Measurements from ENCODE around the gene LCMT1.

Gene LCMT1

GRCh38 chr16:25184771-25185170 is 73.2 kb downstream of the LCMT1 start:
- Mint-ChIP-seq H3K4me1 (ENCODE audit: low read depth) (peaks cover 6% of the 10 kb centered on the region), H3K27me3 (no peaks in the 10 kb centered on the region), H3K27ac (no peak overlapping the region), H3K36me3 (ENCODE audit: low read depth) (no peaks in the 10 kb centered on the region), H3K9me3 (no peaks in the 10 kb centered on the region), H3K4me3 (no peak overlapping the region)

GRCh38 chr16:25187491-25187795 is 75.9 kb downstream of the LCMT1 start:
- Mint-ChIP-seq H3K4me1 (ENCODE audit: low read depth) (no peaks in the 10 kb centered on the region), H3K36me3 (ENCODE audit: low read depth) (no peaks in the 10 kb centered on the region), H3K27ac (no peak overlapping the region), H3K27me3 (no peaks in the 10 kb centered on the region), H3K4me3 (no peak overlapping the region), H3K9me3 (no peaks in the 10 kb centered on the region)

- Mint-ChIP-seq H3K4me3 (no peak overlapping the region), H3K36me3 (ENCODE audit: low read depth) (no peaks in the 10 kb centered on the region), H3K27ac (no peak overlapping the region), H3K27me3 (no peaks in the 10 kb centered on the region), H3K4me1 (ENCODE audit: low read depth) (no peaks in the 10 kb centered on the region), H3K9me3 (no peaks in the 10 kb centered on the region)
These were observed 77.8 kb downstream of the LCMT1 start for GRCh38 chr16:25189305-25189704.

GRCh38 chr16:25192096-25192495 is 80.6 kb downstream of the LCMT1 start:
- Mint-ChIP-seq H3K27me3 (no peaks in the 10 kb centered on the region), H3K4me3 (no peak overlapping the region), H3K36me3 (ENCODE audit: low read depth) (no peaks in the 10 kb centered on the region), H3K4me1 (ENCODE audit: low read depth) (no peaks in the 10 kb centered on the region), H3K9me3 (no peaks in the 10 kb centered on the region), H3K27ac (no peak overlapping the region)

DNA sequence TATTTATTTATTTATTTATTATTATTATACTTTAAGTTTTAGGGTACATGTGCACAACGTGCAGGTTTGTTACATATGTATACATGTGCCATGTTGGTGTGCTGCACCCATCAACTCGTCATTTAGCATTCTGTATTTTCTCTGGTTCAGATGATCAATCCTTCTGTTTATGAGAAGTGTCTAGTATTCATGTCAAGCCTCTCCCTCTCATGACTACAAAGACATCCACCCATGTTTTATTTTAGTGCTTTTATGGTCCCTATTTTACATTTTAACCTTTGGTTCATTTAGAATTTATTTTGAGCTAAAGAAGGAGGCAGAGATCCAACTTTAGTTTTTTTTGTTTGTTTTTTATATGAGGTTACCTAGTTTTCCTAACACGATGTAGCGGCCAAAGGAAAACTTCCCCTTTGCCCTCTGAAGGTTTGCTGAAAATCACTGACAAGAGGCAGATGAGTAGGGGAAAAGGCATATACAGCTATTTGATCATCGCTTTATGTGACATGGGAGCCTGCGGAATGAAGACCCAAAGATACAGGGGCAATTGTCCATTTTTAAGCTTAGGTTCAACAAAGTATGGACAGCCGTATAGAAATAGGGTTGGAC is 82.8 kb downstream of the LCMT1 start:
- Mint-ChIP-seq H3K36me3 (ENCODE audit: low read depth) (no peaks in the 10 kb centered on the region), H3K4me1 (ENCODE audit: low read depth) (no peaks in the 10 kb centered on the region), H3K27me3 (no peaks in the 10 kb centered on the region), H3K9me3 (no peaks in the 10 kb centered on the region), H3K27ac (no peak overlapping the region), H3K4me3 (no peak overlapping the region)

- Mint-ChIP-seq H3K9me3 (no peaks in the 10 kb centered on the region), H3K36me3 (ENCODE audit: low read depth) (no peaks in the 10 kb centered on the region), H3K27ac (no peak overlapping the region), H3K4me1 (ENCODE audit: low read depth) (no peaks in the 10 kb centered on the region), H3K4me3 (no peak overlapping the region), H3K27me3 (no peaks in the 10 kb centered on the region)
These were observed 86.5 kb downstream of the LCMT1 start for GRCh38 chr16:25198021-25198420.

DNA sequence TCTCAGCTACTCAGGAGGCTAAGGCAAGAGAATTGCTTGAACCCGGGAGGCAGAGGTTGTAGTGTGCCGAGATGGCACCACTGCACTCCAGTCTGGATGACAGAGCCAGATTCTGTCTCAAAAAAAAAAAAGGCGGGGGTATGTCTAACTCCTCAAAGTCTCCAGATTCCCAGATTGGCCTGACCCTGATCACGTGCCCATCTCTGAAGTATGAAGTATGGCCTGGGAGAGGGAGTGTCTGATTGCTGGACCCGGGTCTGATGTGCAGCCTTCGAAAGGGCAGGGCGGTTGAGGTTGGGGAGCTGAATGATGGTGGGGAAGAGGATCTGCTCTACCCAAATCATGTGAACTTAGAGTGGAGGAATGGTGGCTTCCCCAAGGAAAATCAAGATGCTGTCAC is 87.9 kb downstream of the LCMT1 start:
- Mint-ChIP-seq H3K4me3 (no peak overlapping the region), H3K36me3 (ENCODE audit: low read depth) (no peaks in the 10 kb centered on the region), H3K27ac (no peak overlapping the region), H3K27me3 (no peaks in the 10 kb centered on the region), H3K4me1 (ENCODE audit: low read depth) (no peaks in the 10 kb centered on the region), H3K9me3 (no peaks in the 10 kb centered on the region)

GRCh38 chr16:25210758-25211157 is 99.2 kb downstream of the LCMT1 start:
- Mint-ChIP-seq H3K4me3 (no peak overlapping the region), H3K9me3 (no peaks in the 10 kb centered on the region), H3K36me3 (ENCODE audit: low read depth) (no peaks in the 10 kb centered on the region), H3K27ac (no peak overlapping the region), H3K4me1 (ENCODE audit: low read depth) (peaks cover 10% of the 10 kb centered on the region), H3K27me3 (no peaks in the 10 kb centered on the region)

DNA sequence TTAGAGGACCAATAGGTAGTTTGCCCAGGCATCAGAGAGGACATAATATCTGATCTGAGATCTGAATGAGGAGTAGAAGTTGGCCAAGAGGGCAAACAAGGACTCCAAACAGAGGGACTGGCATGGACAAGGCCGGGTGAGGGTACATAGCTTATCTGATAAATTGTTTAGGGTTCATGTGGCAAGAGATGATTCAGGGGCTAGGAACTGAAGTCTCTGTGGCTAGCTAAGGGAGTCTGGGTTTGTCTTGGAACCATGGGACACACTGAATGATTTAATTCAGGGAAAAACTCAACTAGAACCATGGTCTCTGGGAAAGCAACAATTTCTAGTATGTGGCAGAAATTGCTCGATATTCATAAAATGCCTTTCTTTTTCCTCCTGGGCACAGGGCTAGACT is 101.1 kb downstream of the LCMT1 start:
- H3K27ac Mint-ChIP-seq, result no peak overlapping the region
- H3K9me3 Mint-ChIP-seq, result no peaks in the 10 kb centered on the region
- H3K4me3 Mint-ChIP-seq, result no peak overlapping the region
- no peaks in the 10 kb centered on the region for H3K36me3 Mint-ChIP-seq (ENCODE audit: low read depth)
- no peaks in the 10 kb centered on the region for H3K27me3 Mint-ChIP-seq
- H3K4me1 Mint-ChIP-seq (ENCODE audit: low read depth), result peaks cover 10% of the 10 kb centered on the region

DNA sequence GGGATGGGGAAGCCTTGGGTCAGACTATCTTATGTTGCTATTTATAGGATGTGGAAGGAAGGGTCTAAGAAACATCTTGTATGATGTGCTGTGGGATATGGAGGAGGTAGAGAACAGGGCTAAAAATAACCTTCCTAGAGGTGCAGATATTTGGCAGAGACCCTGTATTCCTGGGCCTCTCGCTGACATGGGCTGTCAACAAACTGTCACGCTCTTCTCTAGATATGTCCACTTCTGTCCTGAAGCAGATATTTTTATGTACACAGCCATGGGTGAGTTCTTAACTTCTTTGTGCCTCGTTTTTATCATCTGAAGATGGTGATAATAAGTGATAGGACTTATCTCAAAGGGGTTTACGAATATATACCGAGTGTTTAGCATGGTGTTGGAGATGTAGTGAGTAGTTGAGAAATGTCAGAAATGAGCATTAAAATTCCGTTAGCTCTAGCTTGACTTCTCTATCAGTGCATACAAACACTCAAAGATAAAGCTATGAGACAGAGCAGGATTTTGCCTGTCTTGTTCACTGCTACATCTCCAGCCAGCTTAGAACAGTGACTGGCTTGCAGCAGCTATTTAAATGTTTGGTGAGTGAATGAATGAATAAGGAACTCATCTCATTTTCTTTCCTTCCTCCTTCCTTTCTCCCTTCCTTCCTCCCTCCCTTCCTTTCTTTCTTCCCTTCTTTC is 102.3 kb downstream of the LCMT1 start:
- H3K9me3 Mint-ChIP-seq, result no peaks in the 10 kb centered on the region
- peak overlapping the region; percentile 3 for H3K27ac Mint-ChIP-seq

DNA sequence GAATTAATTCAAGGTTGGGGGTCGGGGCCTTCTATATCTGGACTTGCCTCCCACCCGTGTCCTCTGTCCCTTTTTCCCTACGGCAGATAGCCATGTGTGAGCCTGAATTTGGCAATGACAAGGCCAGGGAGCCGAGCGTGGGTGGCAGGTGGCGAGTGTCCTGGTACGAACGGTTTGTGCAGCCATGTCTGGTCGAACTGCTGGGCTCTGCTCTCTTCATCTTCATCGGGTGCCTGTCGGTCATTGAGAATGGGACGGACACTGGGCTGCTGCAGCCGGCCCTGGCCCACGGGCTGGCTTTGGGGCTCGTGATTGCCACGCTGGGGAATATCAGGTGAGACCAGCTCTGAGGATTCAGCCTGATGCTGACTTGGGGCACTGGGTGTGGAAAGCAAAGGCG is 105.6 kb downstream of the LCMT1 start:
- Mint-ChIP-seq H3K27ac (no peak overlapping the region), H3K4me1 (ENCODE audit: low read depth) (no peaks in the 10 kb centered on the region), H3K27me3 (peaks cover 3% of the 10 kb centered on the region), H3K4me3 (no peak overlapping the region), H3K9me3 (no peaks in the 10 kb centered on the region), H3K36me3 (ENCODE audit: low read depth) (no peaks in the 10 kb centered on the region)

More for the DNA sequence above, 102.3 kb downstream of the LCMT1 start:
- Mint-ChIP-seq H3K36me3 (ENCODE audit: low read depth) (no peaks in the 10 kb centered on the region), H3K27me3 (peaks cover 3% of the 10 kb centered on the region), H3K4me3 (no peak overlapping the region), H3K4me1 (ENCODE audit: low read depth) (peaks cover 10% of the 10 kb centered on the region)

DNA sequence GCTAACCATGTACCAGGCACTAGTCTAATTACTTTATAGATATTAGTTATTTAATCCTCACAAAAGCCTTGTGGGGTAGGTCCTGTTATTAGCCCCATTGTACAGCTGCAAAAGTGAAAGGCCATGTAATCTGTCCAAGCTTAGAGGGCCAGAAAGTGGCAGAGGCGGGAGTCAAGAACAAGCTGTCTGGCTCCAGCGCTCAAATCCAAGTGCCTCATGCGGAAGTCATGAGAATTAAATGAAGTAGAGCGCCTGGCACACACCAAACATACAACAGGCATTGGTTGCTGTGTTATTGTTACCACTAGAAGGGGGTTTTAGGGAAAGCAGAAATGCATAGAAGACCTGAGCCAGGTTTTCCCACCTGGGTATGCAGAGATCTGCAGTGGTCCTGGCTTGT is 106.4 kb downstream of the LCMT1 start:
- no peaks in the 10 kb centered on the region for H3K36me3 Mint-ChIP-seq (ENCODE audit: low read depth)
- peaks cover 3% of the 10 kb centered on the region for H3K27me3 Mint-ChIP-seq
- H3K9me3 Mint-ChIP-seq, result no peaks in the 10 kb centered on the region
- H3K4me1 Mint-ChIP-seq (ENCODE audit: low read depth), result no peaks in the 10 kb centered on the region
- H3K27ac Mint-ChIP-seq, result no peak overlapping the region
- no peak overlapping the region for H3K4me3 Mint-ChIP-seq

GRCh38 chr16:25219070-25219737 is 107.7 kb downstream of the LCMT1 start:
- Mint-ChIP-seq H3K4me3 (no peak overlapping the region), H3K27ac (no peak overlapping the region), H3K27me3 (peaks cover 3% of the 10 kb centered on the region), H3K9me3 (no peaks in the 10 kb centered on the region), H3K4me1 (ENCODE audit: low read depth) (no peaks in the 10 kb centered on the region), H3K36me3 (ENCODE audit: low read depth) (no peaks in the 10 kb centered on the region)

- peaks cover 3% of the 10 kb centered on the region for H3K27me3 Mint-ChIP-seq
- no peaks in the 10 kb centered on the region for H3K4me1 Mint-ChIP-seq (ENCODE audit: low read depth)
- H3K9me3 Mint-ChIP-seq, result no peaks in the 10 kb centered on the region
- no peak overlapping the region for H3K4me3 Mint-ChIP-seq
- no peak overlapping the region for H3K27ac Mint-ChIP-seq
- no peaks in the 10 kb centered on the region for H3K36me3 Mint-ChIP-seq (ENCODE audit: low read depth)
These were observed 111.4 kb downstream of the LCMT1 start for GRCh38 chr16:25222959-25223358.

DNA sequence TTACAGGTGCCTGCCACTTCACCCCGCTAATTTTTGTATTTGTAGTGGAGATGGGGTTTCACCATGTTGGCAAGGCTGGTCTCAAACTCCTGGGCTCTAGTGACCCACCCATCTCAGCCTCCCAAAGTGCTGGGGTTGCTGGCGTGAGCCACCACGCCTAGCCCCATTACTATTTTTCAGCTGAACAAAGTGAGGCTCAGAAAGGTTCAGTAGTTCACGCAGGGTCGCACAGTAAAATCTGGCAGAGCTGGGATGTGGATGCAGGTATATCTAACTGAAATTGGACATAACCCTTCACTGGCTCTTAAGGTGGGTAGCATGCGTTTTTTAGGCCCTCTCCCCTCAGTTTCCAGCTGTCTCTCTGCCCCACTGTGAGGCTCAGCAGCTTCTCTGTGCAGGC is 112.4 kb downstream of the LCMT1 start:
- Mint-ChIP-seq H3K4me3 (no peak overlapping the region), H3K4me1 (ENCODE audit: low read depth) (no peaks in the 10 kb centered on the region), H3K9me3 (no peaks in the 10 kb centered on the region), H3K27me3 (no peaks in the 10 kb centered on the region), H3K36me3 (ENCODE audit: low read depth) (no peaks in the 10 kb centered on the region), H3K27ac (no peak overlapping the region)

Data from stimulated activated naive CD8-positive, alpha-beta T cell treated with anti-CD3 and anti-CD28 coated beads, Interleukin-15, Interleukin-2, amounts not matched to agents 100 ng/mL and 50 ng/mL, for 24 hours (primary cell).